HEK293 (cell line): ENCODE results near the gene SLC7A10.
A peak's percentile ranks its signal among the peaks of the same experiment; 100 is the strongest.

Experiments used
- CTCF ChIA-PET: fragments of 350-600 bp; formaldehyde crosslinking; extraction: SDS; loops from one replicate; lab custom pipeline; 2021; ENCODE audit warnings: antibody characterized with exemption; lab: Yijun Ruan, JAX
- POLR2A ChIA-PET: fragments of 300-600 bp; formaldehyde crosslinking; extraction: SDS; loops from one replicate; lab custom pipeline; 2020; ENCODE audit warnings: antibody characterized with exemption, inconsistent platforms; lab: Yijun Ruan, JAX
- H3K27ac ChIP-seq: fragments of 200-500 bp; sonication (Bioruptor generic); 2 replicates; pipeline ENCODE4 v1.5.1; 2014; ENCODE audit warnings: low read depth, low read length, control low read depth, inconsistent platforms; ENCODE audit errors: extremely low read depth
- H3K36me3 ChIP-seq, 2 experiments: fragments of 200-500 bp in 1 of 2; sonication (Bioruptor generic) in 1 of 2; 1 replicate in 1 of 2; 2 replicates in 1 of 2; pipeline ENCODE4 v1.5.1; 2014 to 2017; ENCODE audit warnings: inconsistent platforms in 2 of 2, low read length in 2 of 2; ENCODE audit not compliant: control insufficient read depth in 2 of 2, insufficient read depth in 1 of 2
- H3K4me1 ChIP-seq: fragments of 200-500 bp; sonication (Bioruptor generic); 2 replicates; pipeline ENCODE4 v1.5.1; 2014; ENCODE audit warnings: mild to moderate bottlenecking, low read length, inconsistent platforms; ENCODE audit not compliant: control insufficient read depth, insufficient read depth
- H3K4me3 ChIP-seq: 2 replicates; pipeline ENCODE4 v1.5.1; 2011; ENCODE audit warnings: low read depth, mild to moderate bottlenecking, control low read depth, low read length, moderate library complexity
- H3K9me3 ChIP-seq: fragments of 200-500 bp; sonication (Bioruptor generic); 2 replicates; pipeline ENCODE4 v1.5.1; 2014; ENCODE audit warnings: low read depth, low read length, inconsistent platforms; ENCODE audit not compliant: control insufficient read depth, insufficient read depth
- GLIS2 ChIP-seq: fragments of 450-650 bp; formaldehyde crosslinking; IDR thresholded peaks from 2 replicates; pipeline ENCODE4 v1.5.1; 2016; ENCODE audit warnings: missing biosample characterization, missing genetic modification characterization
- HOXC10 ChIP-seq: sonication (generic); formaldehyde crosslinking; IDR thresholded peaks from 2 replicates; pipeline ENCODE4 v1.8.1; 2023; ENCODE audit warnings: mild to moderate bottlenecking, missing genetic modification reagents
- IKZF3 ChIP-seq: fragments of 450-650 bp; IDR thresholded peaks from 2 replicates; pipeline ENCODE4 v1.5.0; 2018; ENCODE audit warnings: missing biosample characterization, mild to moderate bottlenecking, missing genetic modification characterization, moderate library complexity
- KLF1 ChIP-seq: fragments of 450-650 bp; formaldehyde crosslinking; IDR thresholded peaks from 2 replicates; pipeline ENCODE4 v1.5.1; 2016; ENCODE audit warnings: missing biosample characterization, missing genetic modification characterization
- PRDM10 ChIP-seq: fragments of 450-650 bp; formaldehyde crosslinking; IDR thresholded peaks from 2 replicates; pipeline ENCODE4 v1.5.1; 2016; ENCODE audit warnings: missing biosample characterization, missing genetic modification characterization
- PRDM2 ChIP-seq: fragments of 450-650 bp; formaldehyde crosslinking; IDR thresholded peaks from 2 replicates; pipeline ENCODE4 v1.5.1; 2016; ENCODE audit warnings: missing biosample characterization, missing genetic modification characterization, borderline replicate concordance
- ZBTB49 ChIP-seq: fragments of 450-650 bp; formaldehyde crosslinking; IDR thresholded peaks from 2 replicates; pipeline ENCODE4 v1.5.1; 2016; ENCODE audit warnings: missing biosample characterization, missing genetic modification characterization, low read depth
- ZIC2 ChIP-seq: fragments of 450-650 bp; formaldehyde crosslinking; IDR thresholded peaks from 2 replicates; pipeline ENCODE4 v1.5.1; 2016; ENCODE audit warnings: missing biosample characterization, missing genetic modification characterization
- ZNF18 ChIP-seq: fragments of 450-650 bp; formaldehyde crosslinking; IDR thresholded peaks from 2 replicates; pipeline ENCODE4 v1.5.1; 2016; ENCODE audit warnings: missing biosample characterization, missing genetic modification characterization
- ZNF202 ChIP-seq: fragments of 450-650 bp; formaldehyde crosslinking; IDR thresholded peaks from 2 replicates; pipeline ENCODE4 v1.5.1; 2016; ENCODE audit warnings: missing biosample characterization, missing genetic modification characterization, borderline replicate concordance
- ZNF623 ChIP-seq: fragments of 450-650 bp; formaldehyde crosslinking; IDR thresholded peaks from 2 replicates; pipeline ENCODE4 v1.5.1; 2016; ENCODE audit warnings: missing biosample characterization, missing genetic modification characterization

SLC7A10 gene

GRCh38 chr19:33219261-33219815 is 6.3 kb downstream of the SLC7A10 start (continued):
- TF ChIP-seq ZNF18 (tag by site-specific recombination): no peak
- no peak for TF ChIP-seq ZNF623
- TF ChIP-seq PRDM2 (tag by site-specific recombination): no peak
- no peak for TF ChIP-seq IKZF3
- peak; percentile 88 for TF ChIP-seq PRDM10
- no peak for TF ChIP-seq ZNF202
- no peak for TF ChIP-seq HOXC10 (CRISPR knock-in tag)
- TF ChIP-seq KLF1 (tag by site-specific recombination): no peak
- 0 out of 2 replicates have a peak, but pooled peaks have one; percentile 13 for TF ChIP-seq GLIS2 (tag by site-specific recombination)
- TF ChIP-seq, all 188 proteins: peak for 3

GRCh38 chr19:33217881-33218280 is 7.8 kb downstream of the SLC7A10 start:
- TF ChIP-seq ZBTB49 (tag by site-specific recombination) (no peak), ZIC2 (peak; percentile 25)
- H3K4me1 ChIP-seq: peaks cover 2% of the 10 kb centered on the region; the same call in 1 of the 2 replicates
- no peak overlapping the region for H3K4me3 ChIP-seq
- H3K27ac ChIP-seq: no peak overlapping the region
- no peaks in the 10 kb centered on the region for H3K36me3 ChIP-seq
- no peaks in the 10 kb centered on the region for H3K9me3 ChIP-seq
- POLR2A ChIA-PET: no interaction called here
- CTCF ChIA-PET: interaction anchor here (0.6 to 1.4 kb wide), 3 partner anchors 18 to 212 kb away, joined by 3 to 10 read pairs (median 3); no protein-coding TSS in a partner anchor
